ENCODE results near the gene SLC9A8. TPM values are rescaled to one million over a fixed set of nuclear protein-coding genes. Genes with fewer than 3 reads are reported as not detected.

Gene SLC9A8
- polyA plus RNA-seq, 1 donor from 2014 or later: 6.7 TPM

DNA sequence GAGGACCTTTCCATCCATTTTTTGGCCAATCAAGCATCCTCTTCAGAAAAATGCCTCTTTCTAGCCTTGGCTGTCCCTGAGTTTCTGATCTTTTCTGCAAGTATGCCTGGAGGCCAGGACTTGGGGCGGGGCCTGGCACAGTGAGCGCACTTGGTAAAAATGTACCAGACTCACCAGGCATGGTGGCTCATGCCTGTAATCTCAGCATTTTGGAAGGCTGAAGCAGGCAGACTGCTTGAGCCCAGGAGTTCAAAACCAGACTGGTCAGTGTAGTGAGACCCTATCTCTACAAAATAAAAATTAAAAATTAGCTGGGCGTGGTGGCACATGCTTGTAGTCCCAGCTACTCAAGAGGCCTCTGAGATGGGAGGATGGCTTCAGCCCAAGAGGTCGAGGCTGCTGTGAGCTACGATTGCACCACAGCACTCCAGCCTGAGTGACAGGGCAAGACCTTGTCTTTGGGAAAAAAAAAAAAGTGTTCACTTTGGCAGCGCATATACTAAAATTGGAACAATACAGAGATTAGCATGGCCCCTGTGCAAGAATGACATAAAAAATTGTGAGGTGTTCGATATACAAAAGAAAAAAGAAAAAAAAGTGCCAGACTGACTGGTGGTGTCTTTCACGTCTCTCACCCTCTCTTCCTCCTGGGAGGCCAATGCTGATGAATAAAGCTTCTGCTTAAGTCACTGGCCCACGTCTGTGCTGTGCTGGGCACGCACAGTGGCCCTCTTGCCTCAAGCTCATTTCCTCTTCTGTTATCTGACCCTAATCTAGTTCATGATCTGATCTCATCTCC is 18.1 kb upstream of the SLC9A8 start:
- Histone ChIP-seq H4K20me1 (ENCODE audit: insufficient read depth) (no peaks in the 10 kb centered on the region), H3K27ac (ENCODE audit: low read length) (no peak overlapping the region), H3K9ac (ENCODE audit: low read length) (no peak overlapping the region), H3K4me2 (ENCODE audit: low read length) (no peak overlapping the region), H3K4me3 (ENCODE audit: low read length) (no peak overlapping the region), H3K79me2 (replicated peaks; ENCODE audit: insufficient read depth, low read length) (no peaks in the 10 kb centered on the region), H3K27me3 (ENCODE audit: insufficient read depth, low read depth, low read length) (no peaks in the 10 kb centered on the region), H3K36me3 (ENCODE audit: insufficient read depth, low read length) (no peaks in the 10 kb centered on the region), H2AFZ (ENCODE audit: low read depth, low read length) (no peak overlapping the region), H3K9me2 (ENCODE audit: insufficient read depth, low read length) (no peaks in the 10 kb centered on the region), H3F3A (ENCODE audit: insufficient read depth, low read length, poor library complexity, severe bottlenecking) (no peaks in the 10 kb centered on the region), H3K9me3 (ENCODE audit: low read length) (no peaks in the 10 kb centered on the region)
- no peak for TF ChIP-seq TAF1 (IDR thresholded peaks at IDR 0.05; ENCODE audit: low read depth)

DNA sequence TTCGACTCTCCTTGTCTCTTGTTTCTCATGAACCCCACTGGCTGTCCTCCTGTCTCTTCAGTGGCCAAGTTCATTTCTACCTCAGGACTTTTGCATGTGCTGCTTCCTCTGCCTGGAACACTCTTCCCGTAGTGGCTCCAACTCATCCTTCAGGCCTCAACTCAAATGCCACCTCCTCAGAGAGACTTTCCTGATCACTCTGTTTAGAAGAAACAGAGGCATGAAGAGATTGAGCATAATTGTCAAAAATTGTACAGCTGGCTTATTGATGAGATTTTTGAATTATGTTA is 17.5 kb upstream of the SLC9A8 start:
- Histone ChIP-seq H3K36me3 (ENCODE audit: insufficient read depth, low read length) (no peaks in the 10 kb centered on the region), H3K4me2 (ENCODE audit: low read length) (no peak overlapping the region), H3K27ac (ENCODE audit: low read length) (no peak overlapping the region), H3K9me3 (ENCODE audit: low read length) (no peaks in the 10 kb centered on the region), H2AFZ (ENCODE audit: low read depth, low read length) (no peak overlapping the region), H4K20me1 (ENCODE audit: insufficient read depth) (no peaks in the 10 kb centered on the region), H3K79me2 (replicated peaks; ENCODE audit: insufficient read depth, low read length) (no peaks in the 10 kb centered on the region), H3K9me2 (ENCODE audit: insufficient read depth, low read length) (no peaks in the 10 kb centered on the region), H3F3A (ENCODE audit: insufficient read depth, low read length, poor library complexity, severe bottlenecking) (no peaks in the 10 kb centered on the region), H3K9ac (ENCODE audit: low read length) (no peak overlapping the region), H3K4me3 (ENCODE audit: low read length) (no peak overlapping the region), H3K27me3 (ENCODE audit: insufficient read depth, low read depth, low read length) (no peaks in the 10 kb centered on the region)
- TF ChIP-seq TAF1 (IDR thresholded peaks at IDR 0.05; ENCODE audit: low read depth) (no peak), EP300 (conservative IDR thresholded peaks at IDR 0.05; ENCODE audit: poor library complexity, severe bottlenecking) (no peak), POLR2AphosphoS5 (IDR thresholded peaks at IDR 0.05) (no peak), EZH2 (IDR thresholded peaks at IDR 0.05; ENCODE audit: borderline replicate concordance, insufficient read depth, low read length, poor library complexity, severe bottlenecking) (no peak), MXI1 (conservative IDR thresholded peaks at IDR 0.05; ENCODE audit: poor library complexity, severe bottlenecking) (no peak), SMC3 (conservative IDR thresholded peaks at IDR 0.05; ENCODE audit: poor library complexity) (no peak), RAD21 (conservative IDR thresholded peaks at IDR 0.05) (no peak)
- TF ChIP-seq, protein P1, sequence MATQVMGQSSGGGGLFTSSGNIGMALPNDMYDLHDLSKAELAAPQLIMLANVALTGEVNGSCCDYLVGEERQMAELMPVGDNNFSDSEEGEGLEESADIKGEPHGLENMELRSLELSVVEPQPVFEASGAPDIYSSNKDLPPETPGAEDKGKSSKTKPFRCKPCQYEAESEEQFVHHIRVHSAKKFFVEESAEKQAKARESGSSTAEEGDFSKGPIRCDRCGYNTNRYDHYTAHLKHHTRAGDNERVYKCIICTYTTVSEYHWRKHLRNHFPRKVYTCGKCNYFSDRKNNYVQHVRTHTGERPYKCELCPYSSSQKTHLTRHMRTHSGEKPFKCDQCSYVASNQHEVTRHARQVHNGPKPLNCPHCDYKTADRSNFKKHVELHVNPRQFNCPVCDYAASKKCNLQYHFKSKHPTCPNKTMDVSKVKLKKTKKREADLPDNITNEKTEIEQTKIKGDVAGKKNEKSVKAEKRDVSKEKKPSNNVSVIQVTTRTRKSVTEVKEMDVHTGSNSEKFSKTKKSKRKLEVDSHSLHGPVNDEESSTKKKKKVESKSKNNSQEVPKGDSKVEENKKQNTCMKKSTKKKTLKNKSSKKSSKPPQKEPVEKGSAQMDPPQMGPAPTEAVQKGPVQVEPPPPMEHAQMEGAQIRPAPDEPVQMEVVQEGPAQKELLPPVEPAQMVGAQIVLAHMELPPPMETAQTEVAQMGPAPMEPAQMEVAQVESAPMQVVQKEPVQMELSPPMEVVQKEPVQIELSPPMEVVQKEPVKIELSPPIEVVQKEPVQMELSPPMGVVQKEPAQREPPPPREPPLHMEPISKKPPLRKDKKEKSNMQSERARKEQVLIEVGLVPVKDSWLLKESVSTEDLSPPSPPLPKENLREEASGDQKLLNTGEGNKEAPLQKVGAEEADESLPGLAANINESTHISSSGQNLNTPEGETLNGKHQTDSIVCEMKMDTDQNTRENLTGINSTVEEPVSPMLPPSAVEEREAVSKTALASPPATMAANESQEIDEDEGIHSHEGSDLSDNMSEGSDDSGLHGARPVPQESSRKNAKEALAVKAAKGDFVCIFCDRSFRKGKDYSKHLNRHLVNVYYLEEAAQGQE (IDR thresholded peaks at IDR 0.05; ENCODE audit: borderline replicate concordance): no peak
- TF ChIP-seq, protein P2, sequence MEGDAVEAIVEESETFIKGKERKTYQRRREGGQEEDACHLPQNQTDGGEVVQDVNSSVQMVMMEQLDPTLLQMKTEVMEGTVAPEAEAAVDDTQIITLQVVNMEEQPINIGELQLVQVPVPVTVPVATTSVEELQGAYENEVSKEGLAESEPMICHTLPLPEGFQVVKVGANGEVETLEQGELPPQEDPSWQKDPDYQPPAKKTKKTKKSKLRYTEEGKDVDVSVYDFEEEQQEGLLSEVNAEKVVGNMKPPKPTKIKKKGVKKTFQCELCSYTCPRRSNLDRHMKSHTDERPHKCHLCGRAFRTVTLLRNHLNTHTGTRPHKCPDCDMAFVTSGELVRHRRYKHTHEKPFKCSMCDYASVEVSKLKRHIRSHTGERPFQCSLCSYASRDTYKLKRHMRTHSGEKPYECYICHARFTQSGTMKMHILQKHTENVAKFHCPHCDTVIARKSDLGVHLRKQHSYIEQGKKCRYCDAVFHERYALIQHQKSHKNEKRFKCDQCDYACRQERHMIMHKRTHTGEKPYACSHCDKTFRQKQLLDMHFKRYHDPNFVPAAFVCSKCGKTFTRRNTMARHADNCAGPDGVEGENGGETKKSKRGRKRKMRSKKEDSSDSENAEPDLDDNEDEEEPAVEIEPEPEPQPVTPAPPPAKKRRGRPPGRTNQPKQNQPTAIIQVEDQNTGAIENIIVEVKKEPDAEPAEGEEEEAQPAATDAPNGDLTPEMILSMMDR (IDR thresholded peaks at IDR 0.05; ENCODE audit: poor library complexity, severe bottlenecking): no peak

Measured in neural cell (in vitro differentiated cells).